WI38 (cell line): Measurements from ENCODE around the gene TCFL5.

Experiments
- H3K4me3 ChIP-seq: 2 replicates; pipeline ENCODE4 v1.5.1; 2011; ENCODE audit warnings: low read depth, mild to moderate bottlenecking, control low read depth, low read length
- CTCF ChIP-seq: IDR thresholded peaks from 2 replicates; pipeline ENCODE4 v1.5.1; 2012; ENCODE audit warnings: low read depth, mild to moderate bottlenecking, control low read depth, low read length

The TCFL5 gene

GRCh38 chr20:62809530-62810428 is 51.8 kb downstream of the TCFL5 start:
- TF ChIP-seq CTCF = no peak
- no peak overlapping the region for H3K4me3 ChIP-seq

GRCh38 chr20:62808211-62808865 is 53.3 kb downstream of the TCFL5 start:
- H3K4me3 ChIP-seq = no peak overlapping the region

GRCh38 chr20:62807444-62808210 is 54.0 kb downstream of the TCFL5 start:
- H3K4me3 ChIP-seq = no peak overlapping the region
- no peak for TF ChIP-seq CTCF

More at GRCh38 chr20:62808211-62808865, 53.3 kb downstream of the TCFL5 start:
- peak; percentile 94 for TF ChIP-seq CTCF

- no peak for TF ChIP-seq CTCF
- H3K4me3 ChIP-seq = peak overlapping the region; percentile 78
These were observed 55.1 kb downstream of the TCFL5 start for GRCh38 chr20:62806383-62807050.

- TF ChIP-seq CTCF = no peak
- H3K4me3 ChIP-seq = peak overlapping the region; percentile 78
These were observed 55.8 kb downstream of the TCFL5 start for GRCh38 chr20:62805711-62806382.

- peak overlapping the region; percentile 78 for H3K4me3 ChIP-seq
- TF ChIP-seq CTCF = no peak
These were observed 56.4 kb downstream of the TCFL5 start for GRCh38 chr20:62805155-62805710.
